Endothelial cell of umbilical vein (primary cell): ENCODE measurements around the gene SLCO3A1.

Experiments used
- POLR2AphosphoS5 ChIP-seq: IDR thresholded peaks from 2 replicates; pipeline ENCODE4 v1.6.1; 2012; ENCODE audit warnings: low read depth, mild to moderate bottlenecking, control low read depth, low read length, moderate library complexity; ENCODE audit not compliant: insufficient read depth
- TF ChIP-seq, protein P1 (sequence below), 2 donors: IDR thresholded peaks; 1 replicate in 1 of 2; 2 replicates in 1 of 2; pipeline ENCODE4 v1.5.1; 2011; ENCODE audit warnings: low read length in 2 of 2, mild to moderate bottlenecking in 2 of 2, moderate library complexity in 2 of 2, control low read depth in 1 of 2, inconsistent platforms in 1 of 2, low read depth in 1 of 2; ENCODE audit not compliant: insufficient read depth in 1 of 2; ENCODE audit errors: extremely low read depth in 1 of 2

- TF ChIP-seq, protein P1, sequence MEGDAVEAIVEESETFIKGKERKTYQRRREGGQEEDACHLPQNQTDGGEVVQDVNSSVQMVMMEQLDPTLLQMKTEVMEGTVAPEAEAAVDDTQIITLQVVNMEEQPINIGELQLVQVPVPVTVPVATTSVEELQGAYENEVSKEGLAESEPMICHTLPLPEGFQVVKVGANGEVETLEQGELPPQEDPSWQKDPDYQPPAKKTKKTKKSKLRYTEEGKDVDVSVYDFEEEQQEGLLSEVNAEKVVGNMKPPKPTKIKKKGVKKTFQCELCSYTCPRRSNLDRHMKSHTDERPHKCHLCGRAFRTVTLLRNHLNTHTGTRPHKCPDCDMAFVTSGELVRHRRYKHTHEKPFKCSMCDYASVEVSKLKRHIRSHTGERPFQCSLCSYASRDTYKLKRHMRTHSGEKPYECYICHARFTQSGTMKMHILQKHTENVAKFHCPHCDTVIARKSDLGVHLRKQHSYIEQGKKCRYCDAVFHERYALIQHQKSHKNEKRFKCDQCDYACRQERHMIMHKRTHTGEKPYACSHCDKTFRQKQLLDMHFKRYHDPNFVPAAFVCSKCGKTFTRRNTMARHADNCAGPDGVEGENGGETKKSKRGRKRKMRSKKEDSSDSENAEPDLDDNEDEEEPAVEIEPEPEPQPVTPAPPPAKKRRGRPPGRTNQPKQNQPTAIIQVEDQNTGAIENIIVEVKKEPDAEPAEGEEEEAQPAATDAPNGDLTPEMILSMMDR (IDR thresholded peaks at IDR 0.05; ENCODE audit: extremely low read depth in 1 of 2, insufficient read depth in 1 of 2, low read depth in 1 of 2, low read length in 2 of 2): no peak
- no peak for TF ChIP-seq POLR2AphosphoS5
Measured at GRCh38 chr15:92152983-92153382, 299.5 kb downstream of the SLCO3A1 start.
